H9 (cell line): ENCODE data around the gene MYT1. TPM values are rescaled to one million over a fixed set of nuclear protein-coding genes. Genes with fewer than 3 reads are reported as not detected.

Experiments used
- DNase-seq: peaks from one replicate; pipeline ENCODE4 v3.0.0-alpha.2; 2017
- H2AFZ ChIP-seq: one replicate; pipeline ENCODE4 v1.6.1; 2013; ENCODE audit warnings: mild to moderate bottlenecking, low read length, control low read depth, moderate library complexity
- H2AK5ac ChIP-seq: 2 replicates; pipeline ENCODE4 v1.6.1; 2013; ENCODE audit warnings: low read length, control low read depth, mixed read lengths; ENCODE audit not compliant: insufficient read length
- H2BK120ac ChIP-seq: one replicate; pipeline ENCODE4 v1.6.1; 2013; ENCODE audit warnings: low read depth, mild to moderate bottlenecking, low read length, control low read depth, inconsistent platforms; ENCODE audit not compliant: poor library complexity, severe bottlenecking
- H2BK12ac ChIP-seq: 2 replicates; pipeline ENCODE4 v1.6.1; 2013; ENCODE audit warnings: low read length, control low read depth, mixed read lengths, low read depth; ENCODE audit not compliant: insufficient read length
- H2BK15ac ChIP-seq: 2 replicates; pipeline ENCODE4 v1.6.1; 2013; ENCODE audit warnings: low read depth, low read length, control low read depth
- H2BK20ac ChIP-seq: one replicate; pipeline ENCODE4 v1.6.1; 2013; ENCODE audit warnings: low read depth, mild to moderate bottlenecking, low read length, control low read depth, inconsistent platforms; ENCODE audit not compliant: poor library complexity, severe bottlenecking
- H2BK5ac ChIP-seq: 2 replicates; pipeline ENCODE4 v1.6.1; 2013; ENCODE audit warnings: low read length, control low read depth, mixed read lengths; ENCODE audit not compliant: insufficient read length
- H3K14ac ChIP-seq: 2 replicates; pipeline ENCODE4 v1.6.1; 2013; ENCODE audit warnings: low read length, control low read depth; ENCODE audit not compliant: insufficient read depth
- H3K18ac ChIP-seq: 2 replicates; pipeline ENCODE4 v1.6.1; 2013; ENCODE audit warnings: low read depth, mild to moderate bottlenecking, mixed read lengths, low read length, control low read depth; ENCODE audit not compliant: insufficient read length
- H3K23ac ChIP-seq: 2 replicates; pipeline ENCODE4 v1.6.1; 2013; ENCODE audit warnings: low read length, control low read depth, mixed read lengths, low read depth; ENCODE audit not compliant: insufficient read length
- H3K23me2 ChIP-seq: 2 replicates; pipeline ENCODE4 v1.6.1; 2013; ENCODE audit warnings: low read depth, mild to moderate bottlenecking, mixed read lengths, low read length, control low read depth; ENCODE audit not compliant: insufficient read length, poor library complexity, severe bottlenecking
- H3K27ac ChIP-seq: 2 replicates; pipeline ENCODE4 v1.5.1; 2013; ENCODE audit warnings: low read length, control low read depth, mixed read lengths, low read depth; ENCODE audit not compliant: insufficient read length
- H3K27me3 ChIP-seq: 2 replicates; pipeline ENCODE4 v1.6.1; 2013; ENCODE audit warnings: low read length, control low read depth, inconsistent platforms; ENCODE audit not compliant: insufficient read depth
- H3K4ac ChIP-seq: 2 replicates; pipeline ENCODE4 v1.6.1; 2013; ENCODE audit warnings: low read depth, mild to moderate bottlenecking, control low read depth, inconsistent platforms, low read length, moderate library complexity
- H3K4me1 ChIP-seq: 2 replicates; pipeline ENCODE4 v1.6.1; 2013; ENCODE audit warnings: low read length, control low read depth, inconsistent platforms; ENCODE audit not compliant: insufficient read depth
- H3K4me2 ChIP-seq: 2 replicates; pipeline ENCODE4 v1.6.1; 2013; ENCODE audit warnings: low read length, control low read depth, mixed read lengths; ENCODE audit not compliant: insufficient read length, insufficient read depth
- H3K56ac ChIP-seq: 2 replicates; pipeline ENCODE4 v1.6.1; 2013; ENCODE audit warnings: low read depth, mild to moderate bottlenecking, mixed read lengths, low read length, control low read depth; ENCODE audit not compliant: insufficient read length
- H3K79me1 ChIP-seq: 2 replicates; pipeline ENCODE4 v1.6.1; 2013; ENCODE audit warnings: low read depth, mild to moderate bottlenecking, moderate library complexity, low read length, control low read depth, inconsistent platforms; ENCODE audit not compliant: insufficient read depth, poor library complexity, severe bottlenecking
- H3K79me2 ChIP-seq: 2 replicates; pipeline ENCODE4 v1.6.1; 2013; ENCODE audit warnings: low read length, control low read depth, inconsistent platforms; ENCODE audit not compliant: insufficient read depth
- H3K9ac ChIP-seq: 2 replicates; pipeline ENCODE4 v1.6.1; 2013; ENCODE audit warnings: low read length, control low read depth, mixed read lengths; ENCODE audit not compliant: insufficient read length; ENCODE audit errors: extremely low read depth
- H3K9me3 ChIP-seq: one replicate; pipeline ENCODE4 v1.6.1; 2013; ENCODE audit warnings: low read depth, low read length, inconsistent platforms; ENCODE audit not compliant: control insufficient read depth
- H3T11ph ChIP-seq: one replicate; pipeline ENCODE4 v1.6.1; 2013; ENCODE audit warnings: mild to moderate bottlenecking, low read length, control low read depth, inconsistent platforms
- H4K20me1 ChIP-seq: one replicate; pipeline ENCODE4 v1.6.1; 2013; ENCODE audit not compliant: control insufficient read depth, insufficient read length, insufficient read depth
- H4K5ac ChIP-seq: 2 replicates; pipeline ENCODE4 v1.6.1; 2013; ENCODE audit warnings: low read depth, mild to moderate bottlenecking, mixed read lengths, low read length, control low read depth; ENCODE audit not compliant: insufficient read length
- H4K8ac ChIP-seq: replicated peaks from 2 replicates; pipeline ENCODE4 v1.6.1; 2013; ENCODE audit warnings: low read length, control low read depth, mixed read lengths, low read depth; ENCODE audit not compliant: insufficient read length
- H4K91ac ChIP-seq: 2 replicates; pipeline ENCODE4 v1.6.1; 2013; ENCODE audit warnings: low read depth, mild to moderate bottlenecking, moderate library complexity, mixed read lengths, low read length, control low read depth; ENCODE audit not compliant: insufficient read length
- H3K27ac Mint-ChIP-seq, 3 experiments: 2 replicates in 2 of 3; 3 replicates in 1 of 3; pipeline ENCODE4 v1.8.0; 2020 to 2021; ENCODE audit warnings: mixed read lengths in 3 of 3, mild to moderate bottlenecking in 1 of 3, moderate library complexity in 1 of 3
- H3K27me3 Mint-ChIP-seq: 2 replicates; pipeline ENCODE4 v1.8.0; 2021; ENCODE audit warnings: low read depth, mild to moderate bottlenecking, moderate library complexity, mixed read lengths
- H3K36me3 Mint-ChIP-seq, 3 experiments: 2 replicates in 2 of 3; 3 replicates in 1 of 3; pipeline ENCODE4 v1.8.0; 2020 to 2021; ENCODE audit warnings: low read depth in 3 of 3, mixed read lengths in 3 of 3; ENCODE audit not compliant: insufficient read depth in 1 of 3
- H3K4me1 Mint-ChIP-seq, 2 experiments: 2 replicates each; pipeline ENCODE4 v1.8.0; 2020; ENCODE audit warnings: mixed read lengths in 2 of 2
- H3K4me3 Mint-ChIP-seq, 2 experiments: 2 replicates in 1 of 2; 3 replicates in 1 of 2; pipeline ENCODE4 v1.8.0; 2020 to 2021; ENCODE audit warnings: mild to moderate bottlenecking in 2 of 2, mixed read lengths in 2 of 2, moderate library complexity in 1 of 2
- H3K9me3 Mint-ChIP-seq, 2 experiments: 2 replicates in 1 of 2; 3 replicates in 1 of 2; pipeline ENCODE4 v1.8.0; 2020; ENCODE audit warnings: mild to moderate bottlenecking in 2 of 2, mixed read lengths in 2 of 2, moderate library complexity in 1 of 2
- CTCF ChIP-seq: fragments of 200-600 bp; sonication (generic); conservative IDR thresholded peaks from 3 replicates; pipeline ENCODE4 v1.8.0; 2021; ENCODE audit warnings: antibody characterized with exemption, mild to moderate bottlenecking
- WGBS: extraction: QIAGEN DNeasy Blood & Tissue Kit; methylation state at CpG from one replicate; pipeline ENCODE4 v1.1.7; 2013; ENCODE audit warnings: missing lambda C conversion rate, low lambda C conversion rate, mixed read lengths; ENCODE audit not compliant: insufficient read length; ENCODE audit errors: extremely low coverage; 5-methylcytosine and 5-hydroxymethylcytosine counted together
- total RNA-seq: library from RNA; stranded (reverse); gene quantifications from 2 replicates; pipeline ENCODE4 v1.2.1, GENCODE V29; 2021

MYT1 gene
- total RNA-seq, 1 experiment from 2014 or later = 0.79 TPM

- no peak overlapping the region for H2BK15ac ChIP-seq
- no peak overlapping the region for H2BK5ac ChIP-seq
- no peaks in the 10 kb centered on the region for H3K9me3 Mint-ChIP-seq
- H3T11ph ChIP-seq = no peak overlapping the region
- no peak overlapping the region for H4K5ac ChIP-seq
- no peaks in the 10 kb centered on the region; the same call in 1 of the 2 replicates for H3K27me3 ChIP-seq
- no peak for TF ChIP-seq CTCF
- H3K4me1 Mint-ChIP-seq = peaks cover 58 to 66% of the 10 kb centered on the region in 2 experiments
- H2BK120ac ChIP-seq = no peak overlapping the region
- H4K91ac ChIP-seq = no peak overlapping the region
- H3K56ac ChIP-seq = no peak overlapping the region
- no peak overlapping the region for H3K4me3 Mint-ChIP-seq
- no peak for DNase-seq
- no peaks in the 10 kb centered on the region for H4K20me1 ChIP-seq
- H3K23ac ChIP-seq = no peak overlapping the region
- no peak overlapping the region for H3K14ac ChIP-seq
- H3K27me3 Mint-ChIP-seq = peaks cover 53% of the 10 kb centered on the region
- no peaks in the 10 kb centered on the region for H3K23me2 ChIP-seq
- no peaks in the 10 kb centered on the region for H3K79me1 ChIP-seq
- H4K8ac ChIP-seq = no peak overlapping the region
- H3K9me3 ChIP-seq = no peaks in the 10 kb centered on the region
- no peak overlapping the region for H3K18ac ChIP-seq
- H3K4me2 ChIP-seq = no peak overlapping the region
- H2AK5ac ChIP-seq = no peak overlapping the region
- no peak overlapping the region for H3K27ac Mint-ChIP-seq
- H3K27ac ChIP-seq = no peak overlapping the region
- H3K4me1 ChIP-seq = peaks cover 4% of the 10 kb centered on the region; the same call in 1 of the 2 replicates
- H3K9ac ChIP-seq = no peak overlapping the region
- no peak overlapping the region for H3K4ac ChIP-seq
- WGBS = no CpG with 5 or more reads among the region's 5 CpGs
- no peaks in the 10 kb centered on the region for H3K79me2 ChIP-seq
- no peaks in the 10 kb centered on the region for H3K36me3 Mint-ChIP-seq
- no peak overlapping the region for H2AFZ ChIP-seq
- H2BK12ac ChIP-seq = no peak overlapping the region
- no peak overlapping the region for H2BK20ac ChIP-seq
Observed at GRCh38 chr20:64160118-64160517, 4.1 kb upstream of the MYT1 start.
